T-helper 17 cell (primary cell): Measurements from ENCODE around the gene PSMB8. TPM values are rescaled to one million over a fixed set of nuclear protein-coding genes. Genes with fewer than 3 reads are reported as not detected.

Experiments used
- ATAC-seq: fragments of 150-1000 bp; cut with Tn5 transposase; 2 replicates; pipeline ENCODE4 v1.10.0; 2021; ENCODE audit warnings: mild to moderate bottlenecking, moderate library complexity
- DNase-seq, 3 donors: peaks; one replicate each; pipeline versions ENCODE4 v3.0.0 to v3.0.0-alpha.2; 2020 to 2021
- H3K9me3 ChIP-seq: one replicate; pipeline ENCODE4 v1.7.0; 2013; ENCODE audit warnings: low read length, mild to moderate bottlenecking; ENCODE audit not compliant: control insufficient read depth, poor library complexity, severe bottlenecking
- H3K27ac Mint-ChIP-seq: one replicate; pipeline ENCODE4 v1.8.0; 2022; ENCODE audit warnings: mild to moderate bottlenecking, moderate library complexity, mixed read lengths
- H3K27me3 Mint-ChIP-seq: one replicate; pipeline ENCODE4 v1.8.0; 2022; ENCODE audit warnings: mixed read lengths
- H3K36me3 Mint-ChIP-seq: one replicate; pipeline ENCODE4 v1.8.0; 2022; ENCODE audit warnings: low read depth, mixed read lengths
- H3K4me1 Mint-ChIP-seq: one replicate; pipeline ENCODE4 v1.8.0; 2022; ENCODE audit warnings: mild to moderate bottlenecking, mixed read lengths
- H3K4me3 Mint-ChIP-seq: one replicate; pipeline ENCODE4 v1.8.0; 2022; ENCODE audit warnings: mild to moderate bottlenecking, moderate library complexity, mixed read lengths
- total RNA-seq, 4 donors: library from RNA in 2 of 4; stranded (reverse) in 2 of 4; gene quantifications; one replicate each; pipeline ENCODE4 v1.2.3 and lab custom pipeline; 2022 to 2026

The PSMB8 gene
- total RNA-seq, 2 donors from 2014 or later, result 131 to 139 TPM

- Mint-ChIP-seq H3K36me3 (peaks cover 34% of the 10 kb centered on the region), H3K27ac (peak overlapping the region; percentile 100), H3K4me1 (peaks cover 70% of the 10 kb centered on the region), H3K4me3 (peak overlapping the region; percentile 99), H3K27me3 (no peaks in the 10 kb centered on the region)
- H3K9me3 ChIP-seq, result peaks cover 3% of the 10 kb centered on the region
- ATAC-seq (peak; percentile 56), DNase-seq (peak; percentile 38 to 67 (median 58))
Measured at GRCh38 chr6:32852844-32853540, 9.1 kb upstream of the PSMB8 start.

GRCh38 chr6:32852018-32852843 is 8.4 kb upstream of the PSMB8 start:
- Mint-ChIP-seq H3K27me3 (no peaks in the 10 kb centered on the region), H3K4me3 (peak overlapping the region; percentile 99)

GRCh38 chr6:32851025-32851424 is 7.2 kb upstream of the PSMB8 start:
- H3K4me1 Mint-ChIP-seq, result peaks cover 74% of the 10 kb centered on the region
- DNase-seq (no peak), ATAC-seq (no peak)
- peaks cover 44% of the 10 kb centered on the region for H3K36me3 Mint-ChIP-seq
- H3K9me3 ChIP-seq, result peaks cover 3% of the 10 kb centered on the region
- H3K4me3 Mint-ChIP-seq, result peak overlapping the region; percentile 99
- peak overlapping the region; percentile 100 for H3K27ac Mint-ChIP-seq
- no peaks in the 10 kb centered on the region for H3K27me3 Mint-ChIP-seq

More at GRCh38 chr6:32852018-32852843, 8.4 kb upstream of the PSMB8 start:
- Mint-ChIP-seq H3K4me1 (peaks cover 70% of the 10 kb centered on the region), H3K36me3 (peaks cover 41% of the 10 kb centered on the region), H3K27ac (peak overlapping the region; percentile 100)
- no peak for ATAC-seq
- no peak for DNase-seq
- H3K9me3 ChIP-seq, result peaks cover 3% of the 10 kb centered on the region

GRCh38 chr6:32849126-32849525 is 5.3 kb upstream of the PSMB8 start:
- no peak for DNase-seq
- Mint-ChIP-seq H3K36me3 (peaks cover 40% of the 10 kb centered on the region), H3K4me1 (peaks cover 75% of the 10 kb centered on the region), H3K27me3 (no peaks in the 10 kb centered on the region), H3K4me3 (peak overlapping the region; percentile 70), H3K27ac (peak overlapping the region; percentile 100)
- peaks cover 3% of the 10 kb centered on the region for H3K9me3 ChIP-seq
- no peak for ATAC-seq

- Mint-ChIP-seq H3K4me3 (peak overlapping the region; percentile 81), H3K27me3 (no peaks in the 10 kb centered on the region), H3K4me1 (peaks cover 79% of the 10 kb centered on the region), H3K27ac (peak overlapping the region; percentile 100), H3K36me3 (peaks cover 42% of the 10 kb centered on the region)
- ATAC-seq (no peak), DNase-seq (no peak)
- peaks cover 3% of the 10 kb centered on the region for H3K9me3 ChIP-seq
Measured at GRCh38 chr6:32847795-32848194, 3.9 kb upstream of the PSMB8 start.

GRCh38 chr6:32847004-32847403 is 3.2 kb upstream of the PSMB8 start:
- H3K27me3 Mint-ChIP-seq, result no peaks in the 10 kb centered on the region
- H3K9me3 ChIP-seq, result peaks cover 3% of the 10 kb centered on the region
- H3K4me3 Mint-ChIP-seq, result peak overlapping the region; percentile 81
- H3K27ac Mint-ChIP-seq, result peak overlapping the region; percentile 100
- DNase-seq, result no peak
- peaks cover 45% of the 10 kb centered on the region for H3K36me3 Mint-ChIP-seq
- H3K4me1 Mint-ChIP-seq, result peaks cover 77% of the 10 kb centered on the region
- no peak for ATAC-seq

GRCh38 chr6:32845384-32845884 is 1.6 kb upstream of the PSMB8 start:
- H3K9me3 ChIP-seq, result peaks cover 3% of the 10 kb centered on the region
- Mint-ChIP-seq H3K4me3 (peak overlapping the region; percentile 99), H3K27ac (peak overlapping the region; percentile 100), H3K27me3 (no peaks in the 10 kb centered on the region), H3K36me3 (peaks cover 38% of the 10 kb centered on the region), H3K4me1 (peaks cover 76% of the 10 kb centered on the region)
- ATAC-seq (peak; percentile 16), DNase-seq (no peak)

GRCh38 chr6:32844839-32845383 is 1.1 kb upstream of the PSMB8 start:
- ATAC-seq, result peak; percentile 15
- Mint-ChIP-seq H3K27me3 (no peaks in the 10 kb centered on the region), H3K36me3 (peaks cover 37% of the 10 kb centered on the region)

GRCh38 chr6:32843331-32843978 is 392 bp downstream of the PSMB8 start:
- ATAC-seq, result no peak
- Mint-ChIP-seq H3K27ac (peak overlapping the region; percentile 100), H3K4me3 (peak overlapping the region; percentile 99), H3K27me3 (no peaks in the 10 kb centered on the region), H3K36me3 (peaks cover 37% of the 10 kb centered on the region), H3K4me1 (peaks cover 68% of the 10 kb centered on the region)
- DNase-seq, result no peak
- no peaks in the 10 kb centered on the region for H3K9me3 ChIP-seq

More at GRCh38 chr6:32844839-32845383, 1.1 kb upstream of the PSMB8 start:
- Mint-ChIP-seq H3K4me3 (peak overlapping the region; percentile 99), H3K27ac (peak overlapping the region; percentile 100), H3K4me1 (peaks cover 76% of the 10 kb centered on the region)
- no peak for DNase-seq
- peaks cover 3% of the 10 kb centered on the region for H3K9me3 ChIP-seq

- no peaks in the 10 kb centered on the region for H3K9me3 ChIP-seq
- no peaks in the 10 kb centered on the region for H3K27me3 Mint-ChIP-seq
- peak overlapping the region; percentile 99 for H3K4me3 Mint-ChIP-seq
- ATAC-seq (no peak), DNase-seq (no peak)
- H3K36me3 Mint-ChIP-seq, result peaks cover 32% of the 10 kb centered on the region
- peak overlapping the region; percentile 100 for H3K27ac Mint-ChIP-seq
- H3K4me1 Mint-ChIP-seq, result peaks cover 61% of the 10 kb centered on the region
Measured at GRCh38 chr6:32842690-32843089, 1.2 kb downstream of the PSMB8 start.

GRCh38 chr6:32842021-32842650 is 1.7 kb downstream of the PSMB8 start:
- Mint-ChIP-seq H3K36me3 (peaks cover 26% of the 10 kb centered on the region), H3K4me3 (peak overlapping the region; percentile 99), H3K27me3 (no peaks in the 10 kb centered on the region), H3K27ac (peak overlapping the region; percentile 100), H3K4me1 (peaks cover 61% of the 10 kb centered on the region)
- no peak for DNase-seq
- ATAC-seq, result no peak
- no peaks in the 10 kb centered on the region for H3K9me3 ChIP-seq

- H3K4me1 Mint-ChIP-seq, result peaks cover 62% of the 10 kb centered on the region
- DNase-seq (no peak), ATAC-seq (no peak)
- no peaks in the 10 kb centered on the region for H3K27me3 Mint-ChIP-seq
- H3K27ac Mint-ChIP-seq, result peak overlapping the region; percentile 100
- H3K36me3 Mint-ChIP-seq, result peaks cover 29% of the 10 kb centered on the region
- H3K4me3 Mint-ChIP-seq, result peak overlapping the region; percentile 67
- H3K9me3 ChIP-seq, result no peaks in the 10 kb centered on the region
Measured at GRCh38 chr6:32840604-32841246, 3.1 kb downstream of the PSMB8 start.
